Spleen (tissue), 7 donors: ENCODE data around the gene NEDD4L.

Source experiments
- CTCF ChIP-seq, 11 experiments: fragments of 200-600 bp in 7 of 11; fragments of 450-650 bp in 4 of 11; sonication (generic) in 4 of 11; IDR thresholded peaks in 8 of 11; conservative IDR thresholded peaks in 3 of 11; 1 replicate in 7 of 11; 2 replicates in 4 of 11; pipeline versions ENCODE4 v1.4.0 to v1.8.0; 2016 to 2021; ENCODE audit warnings: antibody characterized with exemption in 11 of 11, inconsistent platforms in 4 of 11, mild to moderate bottlenecking in 1 of 11
- POLR2A ChIP-seq, 3 donors: fragments of 450-650 bp; IDR thresholded peaks; one replicate each; pipeline ENCODE4 v1.5.1; 2017; ENCODE audit warnings: antibody characterized with exemption in 3 of 3, mild to moderate bottlenecking in 1 of 3
- POLR2AphosphoS5 ChIP-seq, 3 donors: sonication (generic); formaldehyde crosslinking; IDR thresholded peaks; one replicate each; pipeline ENCODE4 v1.5.1; 2017; ENCODE audit warnings: antibody characterized with exemption in 3 of 3
- donor health status: DM: no; HTN: no; CAD: no; lungs with moderate emphysema.
- donor health status: DM: no; HTN: no; CAD: no.
- donor health status: DM: no; HTN: no; CAD: no.

GRCh38 chr18:58175786-58176176, 131.8 kb downstream of the NEDD4L start:
- TF ChIP-seq CTCF (IDR thresholded peaks at IDR 0.05 in 8 of 11, conservative IDR thresholded peaks at IDR 0.05 in 3 of 11) (no peak), POLR2A (IDR thresholded peaks at IDR 0.05) (no peak), POLR2AphosphoS5 (IDR thresholded peaks at IDR 0.05) (no peak)
